ENCODE results near the gene PTPRM.

DNA sequence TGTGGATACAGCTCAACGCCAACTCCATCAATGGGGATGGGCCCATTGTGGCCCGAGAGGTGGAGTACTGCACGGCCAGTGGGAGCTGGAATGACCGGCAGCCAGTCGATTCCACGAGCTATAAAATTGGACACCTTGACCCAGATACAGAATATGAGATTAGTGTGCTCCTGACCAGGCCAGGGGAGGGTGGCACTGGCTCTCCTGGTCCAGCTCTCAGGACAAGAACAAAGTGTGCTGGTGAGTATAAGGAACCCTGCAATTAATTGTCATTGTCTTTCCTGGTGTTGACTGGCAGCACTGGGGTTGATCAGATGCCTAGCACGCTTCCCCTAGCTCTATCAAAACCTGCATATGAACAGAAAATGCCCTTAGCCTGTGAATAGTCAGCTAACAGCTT is 388.1 kb downstream of the PTPRM start:
- TF ChIP-seq, protein P1, sequence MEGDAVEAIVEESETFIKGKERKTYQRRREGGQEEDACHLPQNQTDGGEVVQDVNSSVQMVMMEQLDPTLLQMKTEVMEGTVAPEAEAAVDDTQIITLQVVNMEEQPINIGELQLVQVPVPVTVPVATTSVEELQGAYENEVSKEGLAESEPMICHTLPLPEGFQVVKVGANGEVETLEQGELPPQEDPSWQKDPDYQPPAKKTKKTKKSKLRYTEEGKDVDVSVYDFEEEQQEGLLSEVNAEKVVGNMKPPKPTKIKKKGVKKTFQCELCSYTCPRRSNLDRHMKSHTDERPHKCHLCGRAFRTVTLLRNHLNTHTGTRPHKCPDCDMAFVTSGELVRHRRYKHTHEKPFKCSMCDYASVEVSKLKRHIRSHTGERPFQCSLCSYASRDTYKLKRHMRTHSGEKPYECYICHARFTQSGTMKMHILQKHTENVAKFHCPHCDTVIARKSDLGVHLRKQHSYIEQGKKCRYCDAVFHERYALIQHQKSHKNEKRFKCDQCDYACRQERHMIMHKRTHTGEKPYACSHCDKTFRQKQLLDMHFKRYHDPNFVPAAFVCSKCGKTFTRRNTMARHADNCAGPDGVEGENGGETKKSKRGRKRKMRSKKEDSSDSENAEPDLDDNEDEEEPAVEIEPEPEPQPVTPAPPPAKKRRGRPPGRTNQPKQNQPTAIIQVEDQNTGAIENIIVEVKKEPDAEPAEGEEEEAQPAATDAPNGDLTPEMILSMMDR (IDR thresholded peaks at IDR 0.05; ENCODE audit: low read depth, low read length, poor library complexity, severe bottlenecking): no peak
- TF ChIP-seq EZH2phosphoT487 (IDR thresholded peaks at IDR 0.05; ENCODE audit: borderline replicate concordance, low read length): no peak
